Epithelial cell of prostate (primary cell): Measurements from ENCODE around the gene SFXN4.
"Not testable (repeated sequence)": the region's sequence is repeated elsewhere in the genome, so short reads cannot be mapped to it uniquely, and the experiment has no call there.

Experiments
- DNase-seq: peaks from one replicate; pipeline ENCODE4 v3.0.0-alpha.2; 2011; ENCODE audit warnings: low read depth, low spot score
- H3K27ac ChIP-seq: fragments of 450-650 bp; 2 replicates; pipeline ENCODE4 v1.5.1; 2017; ENCODE audit warnings: mild to moderate bottlenecking

The SFXN4 gene

DNA sequence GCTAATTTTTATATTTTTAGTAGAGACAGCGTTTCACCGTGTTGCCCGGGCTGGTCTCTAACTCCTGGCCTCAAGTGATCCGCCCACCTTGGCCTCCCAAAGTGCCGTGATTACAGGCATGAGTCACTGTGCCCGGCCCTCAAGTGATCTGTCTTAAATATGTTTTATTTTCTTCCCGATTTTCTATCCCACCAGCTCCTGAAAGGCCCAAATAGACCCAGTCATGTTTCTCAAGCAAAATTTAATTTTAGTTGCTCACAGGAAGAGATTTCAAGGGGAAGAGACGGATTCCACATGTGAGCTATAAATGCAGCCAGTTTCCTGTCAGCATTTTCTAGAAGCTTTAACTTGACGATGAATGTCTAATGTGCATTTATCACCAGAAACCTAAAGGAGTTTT, 49.6 kb downstream of the SFXN4 start:
- H3K27ac ChIP-seq, result no peak overlapping the region

GRCh38 chr10:119113751-119114732, 51.5 kb downstream of the SFXN4 start:
- peak overlapping the region; percentile 55 for H3K27ac ChIP-seq
- no peak for DNase-seq

More for the DNA sequence above, 49.6 kb downstream of the SFXN4 start:
- DNase-seq, result no peak

DNA sequence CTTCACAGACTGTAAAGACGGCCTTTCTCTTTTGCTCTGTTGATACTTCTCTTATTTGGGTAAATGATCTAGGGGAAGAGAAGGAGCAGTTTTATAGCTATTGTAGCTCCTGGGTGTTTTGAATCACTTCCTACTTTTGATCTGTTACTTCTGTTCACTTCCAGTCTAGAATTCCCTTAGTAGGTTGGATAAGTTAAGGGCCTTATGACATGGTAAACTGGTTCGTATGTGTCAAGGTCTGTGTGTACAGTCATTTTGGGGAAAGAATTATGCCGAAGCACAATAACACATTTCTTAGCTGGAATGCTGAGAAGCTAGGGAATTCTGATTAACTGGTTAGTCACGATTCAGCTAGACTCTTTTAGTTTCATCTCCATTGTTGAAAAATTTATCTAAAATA, 53.5 kb downstream of the SFXN4 start:
- H3K27ac ChIP-seq, result no peak overlapping the region
- no peak for DNase-seq

GRCh38 chr10:119107771-119108170, 57.7 kb downstream of the SFXN4 start:
- not testable (repeated sequence) for H3K27ac ChIP-seq

GRCh38 chr10:119107106-119107505, 58.4 kb downstream of the SFXN4 start:
- not testable (repeated sequence) for DNase-seq, H3K27ac ChIP-seq

More at GRCh38 chr10:119107771-119108170, 57.7 kb downstream of the SFXN4 start:
- DNase-seq, result not testable (repeated sequence)

DNA sequence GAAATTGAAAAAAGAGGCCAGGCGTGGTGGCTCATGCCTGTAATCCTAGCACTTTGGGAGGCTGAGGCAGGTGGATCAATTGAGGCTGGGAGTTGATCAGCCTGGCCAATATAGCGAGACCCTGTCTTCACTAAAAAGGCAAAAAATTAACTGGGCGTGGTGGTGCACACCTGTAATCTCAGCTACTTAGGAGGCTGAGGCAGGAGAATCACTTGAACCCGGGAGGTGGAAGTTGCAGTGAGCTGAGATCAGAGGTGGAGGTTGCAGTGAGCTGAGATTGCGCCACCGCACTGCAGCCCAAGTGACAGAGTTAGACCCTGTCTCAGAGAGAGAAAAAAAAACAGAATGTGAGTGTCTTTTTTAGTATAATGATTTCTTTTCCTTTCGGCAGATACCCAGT, 59.6 kb downstream of the SFXN4 start:
- H3K27ac ChIP-seq, DNase-seq: not testable (repeated sequence)

DNA sequence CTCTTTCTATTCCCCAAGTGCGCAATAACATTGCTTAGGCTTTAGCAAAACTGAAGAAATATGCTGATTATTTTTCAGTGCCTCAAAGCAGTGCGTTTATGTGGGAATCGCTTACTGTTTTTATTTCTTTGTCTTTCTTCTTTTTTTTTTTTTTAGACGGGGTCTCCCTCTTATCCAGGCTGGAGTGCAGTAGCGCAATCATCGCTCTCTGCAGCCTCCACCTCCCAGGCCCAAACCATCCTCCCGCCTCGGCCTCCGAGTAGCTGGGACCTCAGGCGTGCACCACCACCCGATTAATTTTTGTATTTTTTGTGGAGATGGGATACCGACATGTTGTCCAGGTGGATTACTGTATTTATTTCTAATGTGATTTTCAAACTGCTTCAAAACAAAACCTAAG, 60.4 kb downstream of the SFXN4 start:
- no peak for DNase-seq
- H3K27ac ChIP-seq, result no peak overlapping the region

- DNase-seq, result no peak
- H3K27ac ChIP-seq, result peak overlapping the region; percentile 56
These were observed 60.9 kb downstream of the SFXN4 start for GRCh38 chr10:119104654-119105015.

DNA sequence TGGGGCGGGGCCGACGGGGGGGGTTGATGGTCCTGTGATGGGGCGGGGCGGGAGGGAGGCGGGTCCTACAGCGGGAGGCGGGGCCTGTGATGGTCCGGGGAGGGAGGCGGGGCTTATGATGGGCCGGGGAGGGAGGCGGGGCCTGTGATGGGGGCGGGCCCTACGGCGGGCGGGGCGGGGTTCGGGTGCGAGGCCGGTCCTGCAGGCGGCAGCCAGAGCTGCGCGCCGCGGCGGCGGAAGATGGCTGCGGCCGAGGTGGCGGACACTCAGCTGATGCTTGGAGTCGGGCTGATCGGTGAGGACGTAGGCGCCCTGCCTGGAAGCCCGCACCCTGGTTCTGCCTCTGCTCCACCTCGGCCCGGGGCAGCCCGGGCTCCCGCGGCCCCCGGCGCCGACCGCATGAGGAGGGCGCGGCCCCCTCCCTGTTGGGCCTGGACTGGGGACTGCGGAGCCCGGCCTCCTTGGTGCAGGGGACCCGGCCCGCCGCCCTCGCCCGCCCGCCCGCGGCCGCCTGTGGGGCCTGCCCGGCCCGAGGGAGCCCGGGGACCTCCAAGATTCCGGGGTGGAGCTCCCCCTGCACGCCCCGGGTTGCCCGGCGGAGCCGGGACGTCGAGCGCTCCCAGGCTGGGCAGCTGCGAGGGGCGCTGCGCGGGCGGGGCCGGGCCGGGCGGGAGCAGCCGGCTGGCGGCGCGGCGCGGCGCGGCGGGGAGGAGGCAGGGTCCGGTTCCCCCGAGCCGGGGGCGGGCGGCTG, 61.4 kb downstream of the SFXN4 start, which contains the start of gene DENND10:
Gene DENND10 (plus strand): TSS at position 211 of the 751 bp plus-strand sequence. CDS start 30 bp downstream, at position 241.
- H3K27ac ChIP-seq, result peak within 1 kb of the TSS; percentile 56
- DNase-seq, result no peak

DNA sequence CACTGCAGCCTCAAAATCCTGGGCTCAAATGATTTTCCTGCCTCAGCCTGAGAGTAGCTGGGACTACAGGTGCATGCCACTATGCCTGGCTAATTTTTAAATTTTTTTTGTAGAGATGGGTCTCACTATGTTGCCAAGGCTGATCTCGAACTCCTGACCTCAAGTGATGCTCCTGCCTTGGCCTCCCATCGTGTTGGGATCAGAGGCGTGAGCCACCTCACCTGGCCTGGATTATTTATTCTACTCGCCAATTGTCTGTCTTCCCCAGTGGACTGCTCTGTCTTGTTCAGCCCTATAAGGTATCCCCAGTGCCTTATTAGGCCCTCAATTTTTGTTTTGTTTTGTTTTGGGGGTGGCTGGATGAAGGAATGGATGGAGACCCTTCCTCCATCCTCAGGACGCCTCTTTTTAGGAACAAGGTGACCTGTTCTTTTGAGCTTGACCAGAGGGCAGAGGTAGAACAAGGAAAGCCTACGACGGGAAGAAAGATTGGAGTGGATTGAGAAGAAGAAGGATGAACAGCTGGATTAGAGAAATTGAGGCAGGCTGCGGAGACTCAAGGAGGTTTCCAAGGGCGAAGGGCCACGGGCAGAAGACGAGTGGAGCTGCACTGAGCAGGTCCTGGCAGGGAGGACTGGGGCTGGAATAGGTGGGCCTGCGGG, 62.1 kb downstream of the SFXN4 start:
- no peak for DNase-seq
- H3K27ac ChIP-seq, result no peak overlapping the region

DNA sequence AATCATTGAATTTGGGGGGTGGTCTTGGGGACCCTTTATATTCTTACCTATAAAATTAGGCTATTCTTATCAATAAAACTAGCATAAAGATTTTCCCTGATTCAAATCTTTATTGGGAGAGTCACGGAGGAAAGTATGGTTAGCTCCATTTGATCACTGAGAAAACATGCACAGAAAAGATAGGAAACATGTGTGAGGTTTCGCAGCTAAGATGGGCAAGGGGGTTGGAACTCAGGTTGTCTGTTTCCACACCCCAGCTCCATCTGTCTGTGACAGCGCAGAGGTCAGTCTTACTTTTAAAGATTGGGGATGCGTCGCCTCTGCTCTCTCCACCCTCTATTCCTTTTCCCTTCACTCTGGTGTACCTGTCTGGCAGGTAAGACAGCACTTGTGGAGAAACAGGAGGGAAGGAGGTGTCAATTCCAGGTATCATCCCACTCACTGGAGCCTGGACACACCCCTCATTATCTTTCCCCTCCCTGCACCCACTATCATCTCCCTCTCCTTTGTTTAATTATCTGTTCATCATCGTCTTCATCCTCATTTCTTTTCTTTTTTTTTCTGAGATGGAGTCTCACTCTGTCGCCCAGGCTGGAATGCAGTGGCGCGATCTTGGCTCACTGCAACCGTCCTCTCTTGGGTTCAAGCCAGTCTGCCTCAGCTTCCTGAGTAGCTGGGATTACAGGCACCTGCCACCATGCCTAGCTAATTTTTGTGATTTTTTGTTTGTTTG, 64.0 kb downstream of the SFXN4 start:
- H3K27ac ChIP-seq, result peak overlapping the region; percentile 95

DNA sequence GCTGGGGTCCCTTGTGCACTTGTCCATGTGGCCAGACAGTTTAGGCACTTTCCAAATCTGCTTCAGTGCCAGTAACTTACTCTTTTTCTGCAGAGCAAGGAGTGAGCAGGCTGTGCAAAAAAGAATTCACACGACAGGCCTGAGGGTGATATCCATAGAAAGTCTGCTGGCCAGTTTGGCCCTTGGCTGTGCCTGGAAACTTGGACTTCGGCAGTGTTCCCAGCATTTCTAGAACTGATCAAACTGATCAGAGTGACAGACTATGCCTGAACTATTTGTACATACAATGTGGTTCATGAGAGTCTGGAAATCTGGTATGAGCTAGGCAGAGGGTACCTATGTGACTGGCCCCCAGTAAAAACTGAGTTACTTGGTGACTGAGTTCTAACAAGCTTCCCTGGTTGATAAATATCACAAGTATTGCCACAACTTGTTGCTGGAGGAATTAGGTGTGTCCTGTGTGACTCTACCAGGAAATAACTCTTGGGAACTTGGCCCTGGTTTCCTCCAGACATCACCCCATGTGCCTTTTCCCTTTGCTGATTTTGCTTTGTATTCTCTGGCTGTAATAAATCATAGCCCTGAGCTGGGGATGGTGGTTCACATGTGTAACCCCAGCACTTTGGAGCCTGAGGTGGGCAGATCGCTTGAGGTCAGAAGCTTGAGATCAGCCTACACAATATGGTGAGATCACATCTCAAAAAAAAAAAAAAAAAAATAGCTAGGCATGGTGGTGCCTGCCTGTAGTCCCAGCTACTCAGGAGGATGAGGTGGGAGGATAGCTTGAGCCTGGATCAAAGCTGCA, 64.9 kb downstream of the SFXN4 start:
- H3K27ac ChIP-seq, result peak overlapping the region; percentile 95

More for the DNA sequence above, 64.0 kb downstream of the SFXN4 start:
- DNase-seq, result no peak

DNA sequence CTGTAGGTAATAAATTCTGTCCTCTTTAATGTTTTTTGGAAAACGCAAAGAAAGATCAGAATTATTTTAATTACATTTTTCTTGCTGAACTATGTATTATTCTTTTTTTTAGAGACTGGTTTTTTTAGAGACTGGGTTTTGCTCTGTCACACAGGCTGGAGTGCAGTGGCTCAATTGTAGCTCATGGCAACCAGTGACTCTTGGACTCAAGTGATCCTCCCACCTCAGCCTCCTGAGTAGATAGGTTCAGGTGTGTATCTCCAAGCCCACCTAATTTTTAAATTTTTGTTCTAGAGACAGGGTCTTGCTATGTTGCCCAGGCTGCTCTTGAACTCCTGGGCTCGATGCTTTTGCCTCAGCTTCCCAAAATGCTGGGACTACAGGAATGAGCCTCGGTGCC, 66.9 kb downstream of the SFXN4 start:
- DNase-seq, result no peak

More for the DNA sequence above, 64.9 kb downstream of the SFXN4 start:
- peak; percentile 93 for DNase-seq

GRCh38 chr10:119096641-119097415, 68.7 kb downstream of the SFXN4 start:
- not testable (repeated sequence) for DNase-seq
- H3K27ac ChIP-seq, result peak overlapping the region; percentile 35

More for the DNA sequence above, 66.9 kb downstream of the SFXN4 start:
- no peak overlapping the region for H3K27ac ChIP-seq

DNA sequence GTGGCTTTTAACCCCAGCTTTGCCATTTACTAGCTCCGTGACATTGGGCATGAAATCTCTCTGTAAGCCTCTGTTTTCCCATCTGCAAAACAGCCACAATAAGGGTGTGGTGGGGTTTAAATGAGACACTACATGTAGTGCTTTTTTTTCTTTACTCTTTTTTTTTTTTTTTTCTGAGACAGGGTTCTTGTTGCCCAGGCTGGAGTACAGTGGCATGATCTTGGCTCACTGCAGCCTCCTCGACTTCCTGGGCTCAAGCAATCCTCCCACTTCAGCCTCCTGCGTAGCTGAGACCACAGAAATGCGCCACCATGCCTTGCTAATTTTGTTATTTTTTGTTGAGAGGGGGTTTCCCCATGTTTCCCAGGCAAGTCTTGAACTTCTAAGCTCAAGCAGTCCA, 69.9 kb downstream of the SFXN4 start:
- no peak overlapping the region for H3K27ac ChIP-seq
- DNase-seq, result no peak

DNA sequence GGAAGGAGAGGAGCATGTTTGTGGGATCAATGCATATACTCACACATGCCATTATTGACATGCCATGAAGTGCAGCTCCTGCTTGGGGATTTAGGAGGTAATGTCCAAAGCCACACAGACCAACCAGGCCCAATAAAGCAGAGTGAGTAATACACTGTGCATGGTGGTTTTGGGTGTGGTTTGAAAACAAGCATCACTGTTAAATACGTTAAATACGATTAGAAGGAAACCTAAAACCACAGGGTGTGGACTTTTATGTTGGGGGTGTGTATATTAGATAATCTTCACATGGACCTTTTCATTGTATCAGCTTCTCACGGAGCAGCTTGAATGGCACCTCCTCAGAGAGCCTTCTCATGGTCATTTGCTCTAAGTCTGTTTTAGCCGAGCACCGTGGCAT, 74.5 kb downstream of the SFXN4 start:
- H3K27ac ChIP-seq, result peak overlapping the region; percentile 49
- peak; percentile 93 for DNase-seq
